Activated B cell treated with CpG ODN at 0.5 μM for 24 hours (primary cell): ENCODE data around the gene URB1. TPM values are rescaled to one million over a fixed set of nuclear protein-coding genes. Genes with fewer than 3 reads are reported as not detected.
"Not testable (repeated sequence)": the region's sequence is repeated elsewhere in the genome, so short reads cannot be mapped to it uniquely, and the experiment has no call there.

Experiments used
- ATAC-seq: fragments of 200-7000 bp; cut with Tn5 transposase; one replicate; pipeline ENCODE4 v1.10.0; 2021; ENCODE audit warnings: low read depth, mild to moderate bottlenecking, moderate library complexity
- CTCF ChIA-PET: fragments of 350-600 bp; sonication (Branson Sonifier 250); formaldehyde crosslinking; loops from one replicate; lab custom pipeline; 2021; ENCODE audit warnings: antibody characterized with exemption; lab: Charles Lee
- POLR2A ChIA-PET: fragments of 350-600 bp; sonication (Branson Sonifier 250); formaldehyde crosslinking; loops from one replicate; lab custom pipeline; 2021; ENCODE audit warnings: antibody characterized with exemption; lab: Charles Lee
- DNase-seq: peaks from one replicate; pipeline ENCODE4 v3.0.0; 2022
- H3K27ac Mint-ChIP-seq: one replicate; pipeline ENCODE4 v1.8.0; 2020; ENCODE audit warnings: mixed read lengths
- H3K27me3 Mint-ChIP-seq: one replicate; pipeline ENCODE4 v1.8.0; 2021; ENCODE audit warnings: mixed read lengths
- H3K36me3 Mint-ChIP-seq: one replicate; pipeline ENCODE4 v1.8.0; 2021; ENCODE audit warnings: low read depth, mixed read lengths
- H3K4me1 Mint-ChIP-seq: one replicate; pipeline ENCODE4 v1.8.0; 2021; ENCODE audit warnings: mixed read lengths
- H3K4me3 Mint-ChIP-seq: one replicate; pipeline ENCODE4 v1.8.0; 2020; ENCODE audit warnings: mild to moderate bottlenecking, mixed read lengths
- H3K9me3 Mint-ChIP-seq: one replicate; pipeline ENCODE4 v1.8.0; 2020; ENCODE audit warnings: mixed read lengths
- CTCF ChIP-seq: fragments of 200-600 bp; IDR thresholded peaks from one replicate; pipeline ENCODE4 v1.8.0; 2022; ENCODE audit warnings: antibody characterized with exemption, mild to moderate bottlenecking
- intact Hi-C: fragments of 100-400 bp; cut with micrococcal nuclease; formaldehyde crosslinking; loops from one replicate; pipeline ENCODE4 v1.15.1; 2024
- total RNA-seq: library from RNA; stranded (reverse); gene quantifications from 2 replicates; pipeline ENCODE4 v1.2.3, GENCODE V29; 2022

Gene URB1
- total RNA-seq, 1 donor from 2014 or later: 22.2 TPM

GRCh38 chr21:32279377-32279680 is 113.5 kb downstream of the URB1 start:
- H3K27ac Mint-ChIP-seq: peak overlapping the region; percentile 88
- H3K4me1 Mint-ChIP-seq: peaks cover 16% of the 10 kb centered on the region
- intact Hi-C loops: loop anchor here (1.0 to 5.0 kb wide), 8 partner anchors 114 to 1363 kb away; partner anchors contain the start of genes CFAP298, ITSN1, PAXBP1 and SCAF4
- ChIA-PET POLR2A (interaction anchor here (0.6 to 0.7 kb wide), 2 partner anchors 43 to 322 kb away, joined by 4 to 6 read pairs; no protein-coding TSS in a partner anchor), CTCF (interaction anchor here (0.6 kb wide), 1 partner anchor 21 kb away, joined by 3 read pairs; no protein-coding TSS in a partner anchor)
- peaks cover 10% of the 10 kb centered on the region for H3K36me3 Mint-ChIP-seq
- H3K27me3 Mint-ChIP-seq: no peaks in the 10 kb centered on the region
- DNase-seq: no peak
- no peaks in the 10 kb centered on the region for H3K9me3 Mint-ChIP-seq
- ATAC-seq: no peak
- no peak for TF ChIP-seq CTCF
- H3K4me3 Mint-ChIP-seq: peak overlapping the region; percentile 98

DNA sequence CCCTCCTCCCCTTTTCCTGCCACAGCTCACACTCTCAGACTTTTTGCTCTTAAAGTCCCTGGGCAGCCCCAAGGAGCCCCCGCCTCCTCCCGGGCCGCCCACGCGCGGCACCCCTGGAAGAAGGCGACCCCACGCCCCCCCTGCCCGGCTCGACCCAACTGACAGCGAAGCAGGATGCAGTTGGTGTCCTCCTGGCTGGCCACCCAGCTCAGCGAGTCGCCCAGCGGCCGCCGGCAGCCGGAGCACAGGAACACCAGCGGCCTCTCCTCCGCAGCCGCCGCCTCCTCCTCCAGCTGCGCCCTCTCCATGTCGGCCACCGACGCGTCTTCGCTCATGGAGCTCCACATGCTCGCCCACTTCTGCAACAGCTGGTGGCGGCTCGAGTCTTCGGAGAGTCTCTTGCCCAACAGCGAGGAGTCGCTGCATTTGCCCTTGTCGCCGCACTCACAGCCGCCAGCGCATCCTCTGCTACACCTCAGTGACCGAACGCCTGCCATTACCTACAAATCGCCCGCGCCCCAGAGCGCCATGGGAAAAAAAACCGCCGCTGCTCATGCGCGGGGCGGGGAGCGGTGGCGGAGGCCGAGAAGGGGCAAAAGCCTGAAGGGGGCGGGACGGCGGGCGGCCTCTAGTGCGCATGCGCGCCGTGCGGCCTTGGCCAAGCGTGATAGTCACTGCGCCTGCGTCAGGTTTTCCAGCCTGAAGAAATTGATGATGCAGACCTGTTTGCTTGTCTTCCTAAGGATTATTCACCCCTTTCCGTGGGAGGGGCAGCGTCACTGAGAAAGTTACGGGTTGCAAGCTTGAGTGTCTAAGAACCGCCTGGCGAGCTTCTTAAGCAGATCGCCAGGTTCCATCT is 114.1 kb downstream of the URB1 start, which contains the start of gene MIS18A:
Gene MIS18A (minus strand): TSS at position 532 of the 859 bp plus-strand sequence. CDS start 35 bp downstream, at position 497.
- peak within 1 kb of the TSS; percentile 88 for H3K27ac Mint-ChIP-seq
- H3K27me3 Mint-ChIP-seq: no peaks in the 10 kb centered on the region
- peaks cover 14% of the 10 kb centered on the region for H3K36me3 Mint-ChIP-seq
- CTCF ChIA-PET: interaction anchor here (0.6 kb wide), 1 partner anchor 21 kb away, joined by 3 read pairs; no protein-coding TSS in a partner anchor
- H3K4me3 Mint-ChIP-seq: peak within 1 kb of the TSS; percentile 98
- DNase-seq (peak; percentile 96), ATAC-seq (peak; percentile 96)
- no peak for TF ChIP-seq CTCF
- peaks cover 16% of the 10 kb centered on the region for H3K4me1 Mint-ChIP-seq
- intact Hi-C loops: loop anchor here (1.0 to 5.0 kb wide), 8 partner anchors 115 to 1364 kb away; partner anchors contain the start of genes CFAP298, ITSN1, PAXBP1 and SCAF4
- POLR2A ChIA-PET: interaction anchor here (0.6 to 0.9 kb wide), 3 partner anchors 43 to 493 kb away, joined by 4 to 6 read pairs (median 4); partner anchors contain the start of gene PAXBP1
- no peaks in the 10 kb centered on the region for H3K9me3 Mint-ChIP-seq

GRCh38 chr21:32278103-32278502 is 114.7 kb downstream of the URB1 start:
- Mint-ChIP-seq H3K27ac (peak overlapping the region; percentile 88), H3K4me3 (peak overlapping the region; percentile 98), H3K4me1 (peaks cover 16% of the 10 kb centered on the region), H3K36me3 (peaks cover 18% of the 10 kb centered on the region), H3K27me3 (no peaks in the 10 kb centered on the region), H3K9me3 (no peaks in the 10 kb centered on the region)
- DNase-seq (no peak), ATAC-seq (no peak)
- CTCF ChIA-PET: no interaction called here
- no peak for TF ChIP-seq CTCF
- intact Hi-C loops: loop anchor here (2.0 to 5.0 kb wide), 5 partner anchors 449 to 631 kb away; partner anchors contain the start of genes PAXBP1, SCAF4, SOD1 and SYNJ1
- POLR2A ChIA-PET: interaction anchor here (0.9 kb wide), 1 partner anchor 493 kb away, joined by 4 read pairs; the partner anchor contains the start of gene PAXBP1

- Mint-ChIP-seq H3K9me3 (no peaks in the 10 kb centered on the region), H3K27ac (no peak overlapping the region), H3K36me3 (peaks cover 21% of the 10 kb centered on the region), H3K4me1 (peaks cover 16% of the 10 kb centered on the region), H3K27me3 (no peaks in the 10 kb centered on the region), H3K4me3 (no peak overlapping the region)
- ATAC-seq (no peak), DNase-seq (no peak)
- TF ChIP-seq CTCF: no peak
- ChIA-PET CTCF (no interaction called here), POLR2A (no interaction called here)
- intact Hi-C loops: loop anchor here (5.0 kb wide), 2 partner anchors 451 to 496 kb away; partner anchors contain the start of genes PAXBP1 and SYNJ1
Measured at GRCh38 chr21:32276671-32277070, 116.1 kb downstream of the URB1 start.

DNA sequence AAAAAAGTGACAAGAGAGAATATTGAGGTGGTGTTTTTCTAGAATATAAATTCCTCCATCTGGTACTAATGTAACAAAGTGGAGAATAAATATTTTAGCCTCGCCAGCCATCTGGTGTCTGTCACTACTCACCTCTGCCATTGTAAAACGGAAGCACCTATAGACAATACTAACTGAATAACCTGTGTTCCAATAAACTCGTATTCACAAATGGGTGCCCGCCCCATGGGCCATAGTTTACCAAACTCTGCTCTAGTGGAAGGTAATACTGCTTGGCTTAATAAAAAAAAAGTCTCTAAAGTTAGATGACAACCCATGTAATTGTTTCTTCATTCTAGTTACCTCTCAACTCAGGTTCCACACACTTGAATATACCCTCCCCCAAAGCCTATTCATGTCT is 122.1 kb downstream of the URB1 start:
- Mint-ChIP-seq H3K9me3 (no peaks in the 10 kb centered on the region), H3K4me3 (no peak overlapping the region), H3K27ac (no peak overlapping the region), H3K36me3 (peaks cover 63% of the 10 kb centered on the region), H3K27me3 (no peaks in the 10 kb centered on the region), H3K4me1 (no peaks in the 10 kb centered on the region)
- TF ChIP-seq CTCF: no peak
- POLR2A ChIA-PET: no interaction called here
- CTCF ChIA-PET: no interaction called here
- no peak for ATAC-seq
- no peak for DNase-seq
- intact Hi-C loops: no loop called here

DNA sequence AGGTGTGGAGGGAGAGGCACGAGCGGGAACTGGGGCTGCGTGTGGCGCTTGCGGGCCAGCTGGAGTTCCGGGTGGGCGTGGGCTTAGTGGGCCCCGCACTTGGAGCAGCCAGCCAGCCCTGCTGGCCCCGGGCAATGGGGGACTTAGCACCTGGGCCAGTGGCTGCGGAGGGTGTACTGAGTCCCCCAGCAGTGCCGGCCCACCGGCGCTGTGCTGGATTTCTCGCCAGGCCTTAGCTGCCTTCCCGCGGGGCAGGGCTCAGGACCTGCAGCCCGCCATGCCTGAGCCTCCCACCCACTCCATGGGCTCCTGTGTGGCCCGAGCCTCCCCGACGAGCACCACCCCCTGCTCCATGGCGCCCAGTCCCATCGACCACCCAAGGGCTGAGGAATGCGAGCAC is 127.5 kb downstream of the URB1 start:
- CTCF ChIA-PET, H3K9me3 Mint-ChIP-seq, DNase-seq, intact Hi-C loops, H3K27ac Mint-ChIP-seq, ATAC-seq, H3K4me1 Mint-ChIP-seq, H3K27me3 Mint-ChIP-seq, H3K4me3 Mint-ChIP-seq, POLR2A ChIA-PET: not testable (repeated sequence)
- H3K36me3 Mint-ChIP-seq: peaks cover 37% of the 10 kb centered on the region
